Measurements from ENCODE around the gene DSCAML1. TPM values are rescaled to one million over a fixed set of nuclear protein-coding genes. Genes with fewer than 3 reads are reported as not detected.

The DSCAML1 gene
- total and polyA plus RNA-seq, 10 of the 15 experiments (the other 5 are each of a cell fraction or from before 2014, with no cell fraction given), result 0.03 to 0.18 (median 0.06) TPM; not detected in 1

- DNase-seq (ENCODE audit: low read depth, low spot score) (no peak), FAIRE-seq (no peak), ATAC-seq (no peak)
- BruUV-seq (replicated peaks), result no TSS peak
- TF ChIP-seq ATF7 (IDR thresholded peaks at IDR 0.05; ENCODE audit: low read depth) (no peak), SP1 (IDR thresholded peaks at IDR 0.05; ENCODE audit: low read depth, low read length) (no peak), MEF2A (IDR thresholded peaks at IDR 0.05; ENCODE audit: insufficient read depth, low read depth, low read length) (no peak), NRF1 (conservative IDR thresholded peaks at IDR 0.05; ENCODE audit: low read depth, low read length) (no peak), POLR2AphosphoS5 (IDR thresholded peaks at IDR 0.05; ENCODE audit: low read length) (no peak), ASH2L (IDR thresholded peaks at IDR 0.05; ENCODE audit: borderline replicate concordance, low read depth) (no peak), WRNIP1 (IDR thresholded peaks at IDR 0.05; ENCODE audit: borderline replicate concordance, low read depth, low read length) (no peak), SMARCA5 (IDR thresholded peaks at IDR 0.05) (no peak), CHD1 (IDR thresholded peaks at IDR 0.05; ENCODE audit: low read depth, low read length) (no peak), IKZF1 (conservative IDR thresholded peaks at IDR 0.05) (no peak), HDGF (IDR thresholded peaks at IDR 0.05) (no peak), EED (IDR thresholded peaks at IDR 0.05; ENCODE audit: low read depth) (no peak), RFX5 (IDR thresholded peaks at IDR 0.05; ENCODE audit: low read depth, low read length) (no peak), GABPA (IDR thresholded peaks at IDR 0.05; ENCODE audit: low read depth) (no peak), SMAD5 (IDR thresholded peaks at IDR 0.05; ENCODE audit: low read depth) (no peak)
- Histone ChIP-seq H3K4me3 (no peak overlapping the region), H3K9me3 (replicated peaks; ENCODE audit: control insufficient read depth, insufficient read depth, low read length) (no peaks in the 10 kb centered on the region), H3K27me3 (replicated peaks in 1 of 2; ENCODE audit: control insufficient read depth in 2 of 2, insufficient read depth in 2 of 2, low read length in 1 of 2) (peaks cover 0 to 4% of the 10 kb centered on the region in 2 experiments; a peak in 1 of 4 replicates), H3K27ac (ENCODE audit: control insufficient read depth, insufficient read depth) (no peak overlapping the region), H3K4me1 (ENCODE audit: control insufficient read depth, insufficient read depth, low read length) (no peaks in the 10 kb centered on the region), H4K20me1 (ENCODE audit: control insufficient read depth, insufficient read depth) (no peaks in the 10 kb centered on the region; the same call in 1 of the 2 replicates), H3K9ac (ENCODE audit: control insufficient read depth, insufficient read depth, low read length) (no peak overlapping the region), H3K79me2 (ENCODE audit: control insufficient read depth, insufficient read depth, low read length) (no peaks in the 10 kb centered on the region), H3K4me2 (ENCODE audit: control insufficient read depth, insufficient read depth) (no peak overlapping the region), H3K36me3 (ENCODE audit: control insufficient read depth in 2 of 2, insufficient read depth in 2 of 2, low read length in 1 of 2) (no peaks in the 10 kb centered on the region), H2AFZ (ENCODE audit: control insufficient read depth, low read depth, low read length) (no peak overlapping the region)
- 40% methylated on average over 6 of the region's 6 CpGs for WGBS (ENCODE audit: insufficient coverage, insufficient replicate concordance, low lambda C conversion rate, missing lambda C conversion rate)
- in situ Hi-C loops (cut with MboI), result no loop called here
- ChIA-PET CTCF (interaction anchor here (0.9 kb wide), 1 partner anchor 118 kb away, joined by 3 read pairs; no protein-coding TSS in a partner anchor), RAD21 (ENCODE audit: unreplicated experiment) (no interaction called here), SMC1A (ENCODE audit: uncharacterized antibody, unreplicated experiment) (interaction anchor here (1.0 kb wide), 1 partner anchor 45 kb away, joined by 3 read pairs; no protein-coding TSS in a partner anchor), POLR2A (no interaction called here)
- intact Hi-C loops (cut with micrococcal nuclease; ENCODE audit: unreplicated experiment), result no loop called here
Measured at GRCh38 chr11:117544130-117544800, 252.8 kb downstream of the DSCAML1 start.

Data from GM12878 (cell line).